ENCODE results near the gene FOXQ1. TPM values are rescaled to one million over a fixed set of nuclear protein-coding genes. Genes with fewer than 3 reads are reported as not detected.

FOXQ1 gene
- total and polyA plus RNA-seq, 2 of the 13 experiments (the other 11 are each of a cell fraction or from before 2014, with no cell fraction given): 35.2 to 39.8 TPM

- TF ChIP-seq ZNF275 (CRISPR knock-in tag; IDR thresholded peaks at IDR 0.05; ENCODE audit: borderline replicate concordance) (peak; percentile 92; the same call in 1 of the 2 replicates), CREB1 (IDR thresholded peaks at IDR 0.05) (peak; percentile 78), CREB1 (CRISPR knock-in tag; IDR thresholded peaks at IDR 0.05) (no peak; the same call in 1 of the 2 replicates), ZIK1 (CRISPR knock-in tag; IDR thresholded peaks at IDR 0.05; ENCODE audit: borderline replicate concordance, low read depth) (peak; percentile 85), CREM (IDR thresholded peaks at IDR 0.05) (peak; percentile 75), CREM (CRISPR knock-in tag; IDR thresholded peaks at IDR 0.05) (0 out of 2 replicates have a peak, but pooled peaks have one; percentile 46), ELK4 (CRISPR knock-in tag; IDR thresholded peaks at IDR 0.05; ENCODE audit: borderline replicate concordance) (peak; percentile 75; the same call in 1 of the 2 replicates), TOE1 (CRISPR knock-in tag; IDR thresholded peaks at IDR 0.05) (no peak), RBM39 (IDR thresholded peaks at IDR 0.05; ENCODE audit: low read depth, low read length, poor library complexity, severe bottlenecking) (peak; percentile 99), ZNF414 (CRISPR knock-in tag; IDR thresholded peaks at IDR 0.05) (peak; percentile 73; the same call in 1 of the 2 replicates), ZNF274 (CRISPR knock-in tag; IDR thresholded peaks at IDR 0.05) (peak; percentile 96), ZKSCAN1 (IDR thresholded peaks at IDR 0.05; ENCODE audit: low read length) (peak; percentile 52), ZNF646 (CRISPR knock-in tag; IDR thresholded peaks at IDR 0.05) (peak; percentile 59; the same call in 1 of the 2 replicates), ZNF747 (CRISPR knock-in tag; IDR thresholded peaks at IDR 0.05; ENCODE audit: borderline replicate concordance) (peak; percentile 68; the same call in 1 of the 2 replicates), POLR2A (IDR thresholded peaks at IDR 0.05; ENCODE audit: insufficient read depth in 1 of 2, low read depth in 2 of 2, low read length in 2 of 2) (peak in 1 of 2 experiments; percentile 99; a peak in 2 of 4 replicates), ZNF660 (CRISPR knock-in tag; IDR thresholded peaks at IDR 0.05; ENCODE audit: borderline replicate concordance, low read depth) (0 out of 2 replicates have a peak, but pooled peaks have one; percentile 33), JARID2 (CRISPR knock-in tag; IDR thresholded peaks at IDR 0.05; ENCODE audit: insufficient replicate concordance) (peak; percentile 28), THAP8 (CRISPR knock-in tag; IDR thresholded peaks at IDR 0.05; ENCODE audit: borderline replicate concordance) (peak; percentile 36; the same call in 1 of the 2 replicates)
Observed at GRCh38 chr6:1311400-1312202, at the start of gene FOXQ1 (continued).
